T-helper 2 cell treated with Interferon-gamma antibody and Interleukin-4, amounts not matched to agents 5 μg/mL and 100 μg/mL, for 36 hours (primary cell): ENCODE data around the gene ALG3.
"Not testable (repeated sequence)": the region's sequence is repeated elsewhere in the genome, so short reads cannot be mapped to it uniquely, and the experiment has no call there.

ENCODE experiments used
- DNase-seq: peaks from one replicate; pipeline ENCODE4 v3.0.0; 2021; ENCODE audit warnings: low spot score
- H3K27ac Mint-ChIP-seq: one replicate; pipeline ENCODE4 v1.8.0; 2021; ENCODE audit warnings: mild to moderate bottlenecking, mixed read lengths
- H3K27me3 Mint-ChIP-seq: one replicate; pipeline ENCODE4 v1.8.0; 2021; ENCODE audit warnings: low read depth, mixed read lengths
- H3K36me3 Mint-ChIP-seq: one replicate; pipeline ENCODE4 v1.8.0; 2021; ENCODE audit warnings: low read depth, mixed read lengths
- H3K4me1 Mint-ChIP-seq: one replicate; pipeline ENCODE4 v1.8.0; 2021; ENCODE audit warnings: low read depth, mixed read lengths
- H3K4me3 Mint-ChIP-seq: one replicate; pipeline ENCODE4 v1.8.0; 2022; ENCODE audit warnings: mild to moderate bottlenecking, moderate library complexity, mixed read lengths
- H3K9me3 Mint-ChIP-seq: one replicate; pipeline ENCODE4 v1.8.0; 2021; ENCODE audit warnings: mixed read lengths

ALG3 gene

DNA sequence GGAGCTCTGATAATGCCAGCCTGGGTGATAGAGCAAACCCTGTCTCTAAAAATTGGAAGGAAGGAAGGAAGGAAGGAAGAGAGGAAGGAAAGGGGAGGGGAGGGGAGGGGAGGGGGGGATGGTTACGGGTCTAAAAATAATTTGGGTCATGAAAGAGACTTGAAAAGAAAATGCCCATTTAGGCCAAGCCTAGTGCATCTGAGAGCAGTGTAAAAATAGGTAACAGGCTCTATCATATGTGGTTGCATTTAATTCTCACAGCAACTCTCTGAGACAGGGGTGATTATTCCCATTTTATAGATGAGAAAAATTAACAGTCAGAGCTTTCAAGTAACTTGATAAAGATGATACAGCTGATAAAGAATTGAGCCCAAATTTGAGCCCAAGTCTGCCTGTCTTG, 23.5 kb upstream of the ALG3 start:
- Mint-ChIP-seq H3K4me3 (no peak overlapping the region), H3K4me1 (no peaks in the 10 kb centered on the region), H3K9me3 (no peaks in the 10 kb centered on the region), H3K27ac (no peak overlapping the region), H3K27me3 (peaks cover 44% of the 10 kb centered on the region), H3K36me3 (no peaks in the 10 kb centered on the region)
- no peak for DNase-seq

DNA sequence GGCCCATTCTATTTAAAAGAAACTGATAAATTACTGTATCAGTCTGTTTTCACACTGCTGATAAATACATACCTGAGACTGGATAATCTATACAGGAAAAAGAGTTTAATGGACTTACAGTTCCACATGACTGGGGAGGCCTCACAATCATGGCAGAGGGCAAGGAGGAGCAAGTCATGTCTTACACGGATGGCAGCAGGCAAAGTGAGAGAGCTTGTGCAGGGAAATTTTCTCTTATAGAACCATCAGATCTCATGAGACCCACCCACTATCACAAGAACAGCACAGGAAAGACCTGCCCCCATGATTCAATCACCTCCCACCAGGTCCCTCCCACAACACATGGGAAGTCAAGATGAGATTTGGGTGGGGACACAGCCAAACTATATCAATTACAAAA, 18.5 kb upstream of the ALG3 start:
- peaks cover 35% of the 10 kb centered on the region for H3K27me3 Mint-ChIP-seq
- not testable (repeated sequence) for H3K27ac Mint-ChIP-seq, H3K4me1 Mint-ChIP-seq, H3K9me3 Mint-ChIP-seq, DNase-seq, H3K4me3 Mint-ChIP-seq, H3K36me3 Mint-ChIP-seq

DNA sequence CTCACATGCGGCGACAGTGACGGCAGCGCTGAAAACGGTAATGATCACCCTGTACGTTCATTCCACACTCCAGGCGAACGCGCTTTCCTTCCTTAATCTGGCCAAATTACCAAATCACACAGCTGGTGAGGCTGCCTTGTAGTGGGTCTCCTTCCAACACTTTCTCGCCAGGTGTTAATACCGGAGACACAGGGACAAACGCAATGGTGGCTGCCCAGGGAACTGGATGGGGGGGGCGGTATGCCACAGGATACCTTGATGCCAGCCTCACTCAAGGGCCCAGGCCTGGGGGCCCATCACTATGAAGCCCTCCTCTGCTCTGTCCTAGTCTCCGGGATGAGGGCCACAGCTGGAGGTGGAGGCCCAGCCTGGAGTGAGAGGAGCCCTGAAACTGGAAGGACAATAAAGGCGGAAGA, 14.0 kb upstream of the ALG3 start:
- no peak overlapping the region for H3K27ac Mint-ChIP-seq
- DNase-seq: no peak
- peak overlapping the region; percentile 66 for H3K4me3 Mint-ChIP-seq
- peaks cover 11% of the 10 kb centered on the region for H3K36me3 Mint-ChIP-seq
- H3K27me3 Mint-ChIP-seq: peaks cover 50% of the 10 kb centered on the region
- H3K9me3 Mint-ChIP-seq: no peaks in the 10 kb centered on the region
- H3K4me1 Mint-ChIP-seq: peaks cover 14% of the 10 kb centered on the region

DNA sequence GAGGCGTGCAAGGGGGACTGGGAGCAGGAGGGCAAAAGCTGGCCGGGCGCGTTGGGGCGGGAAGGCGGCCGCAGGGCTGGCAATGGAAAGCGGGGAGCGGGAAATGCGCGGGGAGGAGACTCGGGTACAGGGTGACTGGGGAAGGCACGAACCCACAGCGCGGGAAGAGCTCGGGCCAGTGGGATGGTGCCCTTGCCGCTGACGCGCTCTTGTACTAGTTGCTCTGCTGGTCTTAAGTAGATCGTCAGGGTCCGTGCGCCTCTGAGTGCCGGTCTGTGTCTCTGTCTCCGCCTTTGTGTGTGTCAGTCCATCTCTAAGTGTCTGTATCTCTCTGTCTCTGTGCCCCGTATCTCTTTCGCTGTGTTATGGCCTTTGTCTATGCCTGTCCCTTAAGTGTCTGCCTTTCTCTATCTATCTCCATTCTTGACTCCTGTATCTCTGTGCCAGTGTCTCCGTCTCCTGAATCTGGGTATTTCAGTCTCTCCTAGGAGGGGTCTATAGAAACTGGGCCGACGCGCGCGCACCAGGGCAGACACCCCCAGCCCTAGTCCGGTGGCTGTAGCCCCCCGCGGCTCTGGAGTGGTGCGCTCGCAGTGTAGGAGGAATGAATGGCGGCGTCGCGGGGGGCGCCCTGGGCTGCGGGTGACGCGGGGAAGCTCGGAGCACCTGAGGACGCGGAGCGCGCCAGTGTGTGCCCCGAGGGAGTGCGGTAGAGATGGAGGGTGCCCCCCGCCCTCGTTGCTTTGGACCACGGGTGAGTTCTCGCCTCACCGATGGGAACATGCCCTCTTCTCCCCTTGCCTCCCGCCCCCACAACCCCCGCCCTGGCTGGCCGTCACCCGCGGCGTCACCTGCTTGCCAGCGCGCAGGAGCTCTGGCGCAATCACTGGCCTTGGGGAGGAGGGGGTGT, 13.3 kb upstream of the ALG3 start:
- H3K27me3 Mint-ChIP-seq: peaks cover 46% of the 10 kb centered on the region
- no peaks in the 10 kb centered on the region for H3K9me3 Mint-ChIP-seq
- peak overlapping the region; percentile 17 for H3K27ac Mint-ChIP-seq
- peaks cover 14% of the 10 kb centered on the region for H3K4me1 Mint-ChIP-seq
- no peak for DNase-seq
- H3K36me3 Mint-ChIP-seq: peaks cover 11% of the 10 kb centered on the region
- H3K4me3 Mint-ChIP-seq: peak overlapping the region; percentile 87

DNA sequence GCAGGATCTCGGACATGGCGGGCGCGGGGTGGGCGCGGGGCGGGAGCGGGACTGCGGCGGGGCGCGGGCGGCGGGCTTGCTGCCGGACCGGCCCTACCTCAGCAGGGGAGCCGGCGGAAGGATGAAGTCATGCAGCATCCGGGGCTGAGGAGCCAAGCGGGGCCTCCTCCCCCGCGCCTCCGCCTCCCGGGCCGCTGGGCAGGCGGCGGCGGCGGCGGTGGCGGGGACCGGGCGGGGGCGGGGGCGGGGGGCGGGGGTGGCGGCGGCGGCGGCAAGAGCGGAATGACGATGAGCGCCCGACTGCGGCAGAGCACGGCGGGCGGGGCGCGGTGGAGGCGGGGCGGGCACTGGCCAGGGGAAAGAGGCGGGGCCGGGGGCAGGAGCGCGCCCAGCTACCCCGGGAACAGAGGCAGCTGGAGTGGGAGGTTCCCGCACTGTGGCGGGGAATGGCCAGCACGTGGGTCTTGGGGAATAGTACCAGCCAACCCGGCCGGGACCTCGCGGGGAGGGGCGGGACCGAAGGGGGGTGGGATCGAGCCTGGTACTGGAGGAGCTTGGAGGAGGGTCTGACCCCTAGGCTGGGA, 12.6 kb upstream of the ALG3 start, which contains the start of gene CAMK2N2:
Gene CAMK2N2 (minus strand): TSS at position 284 of the 584 bp plus-strand sequence. CDS start 268 bp downstream, at position 16.
- peak; percentile 58 for DNase-seq
- H3K36me3 Mint-ChIP-seq: peaks cover 11% of the 10 kb centered on the region

DNA sequence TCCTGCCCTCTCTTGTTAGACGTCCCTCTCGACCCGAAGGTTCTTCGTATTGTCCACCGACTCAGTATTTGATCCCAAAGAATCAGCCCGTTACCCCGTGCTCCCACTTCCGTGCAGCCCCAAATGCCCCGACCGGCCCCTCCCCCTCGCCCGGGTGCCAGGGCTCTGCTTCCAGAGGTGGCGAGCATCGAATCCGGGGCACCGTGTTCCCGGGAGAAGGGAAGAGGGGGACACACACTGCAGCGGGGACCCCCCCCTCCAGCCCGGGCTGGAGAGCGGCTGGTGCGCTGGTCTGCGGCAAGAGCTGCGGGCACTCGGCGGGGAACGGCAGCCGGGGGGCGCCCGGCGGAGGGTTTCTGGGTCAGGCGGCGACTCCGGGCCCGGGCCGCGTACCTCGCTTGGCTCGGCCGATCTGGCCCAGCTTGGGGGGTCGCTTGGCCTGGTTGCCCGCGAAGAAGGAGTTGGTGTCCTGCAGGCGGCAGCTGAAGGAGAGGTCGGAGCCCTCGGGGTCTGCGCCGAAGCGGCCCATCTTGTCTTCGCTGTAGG, 12.0 kb upstream of the ALG3 start:
- peaks cover 45% of the 10 kb centered on the region for H3K27me3 Mint-ChIP-seq

More for the DNA sequence above, 12.6 kb upstream of the ALG3 start, which contains the start of gene CAMK2N2:
- Mint-ChIP-seq H3K27ac (peak within 1 kb of the TSS; percentile 57), H3K4me3 (peak within 1 kb of the TSS; percentile 87), H3K27me3 (peaks cover 45% of the 10 kb centered on the region), H3K9me3 (no peaks in the 10 kb centered on the region), H3K4me1 (peaks cover 14% of the 10 kb centered on the region)

DNA sequence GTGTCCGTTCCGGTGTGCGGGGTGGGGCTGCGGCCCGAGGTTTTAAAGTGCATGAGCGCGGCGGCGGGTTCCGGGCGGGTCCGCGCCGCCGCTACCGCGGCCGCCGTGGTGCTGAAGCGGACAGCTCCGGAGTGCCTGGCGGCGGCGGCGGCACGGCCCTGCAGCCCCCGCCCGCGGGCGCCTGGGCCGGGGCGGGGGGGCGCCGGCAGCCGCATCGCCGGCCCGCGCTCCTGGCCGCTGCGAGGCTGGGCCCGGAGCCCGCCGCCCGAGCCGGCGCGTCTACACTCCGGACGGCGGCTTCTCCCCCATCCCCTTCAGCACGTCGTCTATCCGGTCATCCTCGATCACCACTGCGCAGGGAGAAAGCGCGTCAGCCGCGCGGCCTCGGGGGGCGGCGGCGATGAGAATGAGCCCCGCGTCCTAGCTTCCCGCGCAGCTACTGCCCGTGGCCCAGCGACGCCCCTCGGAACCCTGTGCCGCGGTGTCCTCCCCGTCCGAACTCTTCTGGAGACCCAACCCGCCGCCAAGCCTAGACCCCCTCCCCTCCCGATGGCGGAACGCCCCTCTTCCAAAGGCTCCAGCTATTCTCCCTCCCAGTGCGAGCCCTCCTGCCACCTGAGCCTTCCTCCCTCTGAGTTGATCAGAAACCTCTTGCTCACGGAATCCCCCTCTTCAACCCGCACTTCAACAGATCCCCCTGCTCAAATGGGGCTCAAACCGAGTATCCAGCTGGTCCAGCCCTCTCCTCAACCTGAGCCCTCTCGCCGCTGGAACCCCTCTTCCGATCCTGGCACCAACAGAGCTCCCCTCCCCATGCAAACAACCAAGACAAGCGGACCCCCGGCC, 11.3 kb upstream of the ALG3 start:
- no peaks in the 10 kb centered on the region for H3K9me3 Mint-ChIP-seq
- H3K36me3 Mint-ChIP-seq: peaks cover 11% of the 10 kb centered on the region
- H3K27me3 Mint-ChIP-seq: peaks cover 42% of the 10 kb centered on the region
- peak overlapping the region; percentile 80 for H3K4me3 Mint-ChIP-seq
- H3K4me1 Mint-ChIP-seq: peaks cover 17% of the 10 kb centered on the region
- peak; percentile 38 for DNase-seq
- peak overlapping the region; percentile 57 for H3K27ac Mint-ChIP-seq

More for the DNA sequence above, 12.0 kb upstream of the ALG3 start:
- H3K9me3 Mint-ChIP-seq: no peaks in the 10 kb centered on the region
- peak overlapping the region; percentile 57 for H3K27ac Mint-ChIP-seq
- DNase-seq: no peak
- H3K4me1 Mint-ChIP-seq: peaks cover 14% of the 10 kb centered on the region
- peaks cover 11% of the 10 kb centered on the region for H3K36me3 Mint-ChIP-seq
- peak overlapping the region; percentile 80 for H3K4me3 Mint-ChIP-seq

DNA sequence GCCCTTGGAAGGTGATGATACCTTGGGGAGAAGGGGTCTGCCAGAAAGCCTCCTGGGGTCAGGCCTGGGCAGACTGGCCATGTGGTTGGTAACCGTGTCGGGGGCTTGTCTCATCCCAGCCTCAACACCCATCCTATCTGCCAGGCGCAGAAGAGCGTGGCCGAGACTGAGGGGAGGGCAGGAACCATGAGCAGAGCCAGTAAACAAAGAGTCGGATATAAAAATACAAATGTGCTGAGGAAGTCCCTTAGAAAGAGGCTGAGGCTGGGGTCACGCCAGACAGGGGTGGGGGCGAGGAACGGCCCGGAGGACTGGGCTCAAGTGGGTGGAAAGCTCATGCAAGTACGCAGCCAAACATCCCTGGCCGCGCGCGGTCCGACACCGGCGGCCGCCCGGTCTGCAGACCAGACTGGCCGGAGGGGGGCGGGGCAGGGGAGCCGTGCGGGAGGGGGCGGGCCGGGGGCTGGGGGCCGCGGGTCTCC, 10.7 kb upstream of the ALG3 start:
- Mint-ChIP-seq H3K27ac (no peak overlapping the region), H3K36me3 (peaks cover 11% of the 10 kb centered on the region), H3K9me3 (no peaks in the 10 kb centered on the region), H3K4me1 (peaks cover 17% of the 10 kb centered on the region), H3K4me3 (peak overlapping the region; percentile 55), H3K27me3 (peaks cover 36% of the 10 kb centered on the region)
- DNase-seq: no peak

DNA sequence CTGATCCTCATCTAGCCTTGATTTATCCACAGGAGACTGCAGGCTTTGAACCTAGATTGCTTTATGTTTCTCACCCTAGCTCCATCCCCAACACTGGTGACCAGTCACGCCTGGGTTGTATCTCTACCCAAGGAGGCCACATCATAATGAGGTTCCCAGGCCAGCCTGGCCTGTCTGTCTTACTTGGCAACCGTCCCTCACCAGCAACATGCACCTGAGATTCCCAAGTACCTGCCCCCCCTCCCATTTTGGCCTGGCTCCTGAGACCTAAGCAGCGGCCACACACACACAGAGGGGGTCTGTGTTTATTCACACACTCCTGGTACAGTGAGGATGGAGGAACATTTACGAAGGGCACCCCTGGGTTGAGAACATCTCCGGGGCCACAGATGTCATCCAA, 10.2 kb upstream of the ALG3 start:
- no peak for DNase-seq
- H3K9me3 Mint-ChIP-seq: no peaks in the 10 kb centered on the region
- H3K4me1 Mint-ChIP-seq: peaks cover 17% of the 10 kb centered on the region
- H3K36me3 Mint-ChIP-seq: peaks cover 11% of the 10 kb centered on the region
- H3K27me3 Mint-ChIP-seq: peaks cover 36% of the 10 kb centered on the region
- H3K4me3 Mint-ChIP-seq: peak overlapping the region; percentile 55
- H3K27ac Mint-ChIP-seq: no peak overlapping the region

DNA sequence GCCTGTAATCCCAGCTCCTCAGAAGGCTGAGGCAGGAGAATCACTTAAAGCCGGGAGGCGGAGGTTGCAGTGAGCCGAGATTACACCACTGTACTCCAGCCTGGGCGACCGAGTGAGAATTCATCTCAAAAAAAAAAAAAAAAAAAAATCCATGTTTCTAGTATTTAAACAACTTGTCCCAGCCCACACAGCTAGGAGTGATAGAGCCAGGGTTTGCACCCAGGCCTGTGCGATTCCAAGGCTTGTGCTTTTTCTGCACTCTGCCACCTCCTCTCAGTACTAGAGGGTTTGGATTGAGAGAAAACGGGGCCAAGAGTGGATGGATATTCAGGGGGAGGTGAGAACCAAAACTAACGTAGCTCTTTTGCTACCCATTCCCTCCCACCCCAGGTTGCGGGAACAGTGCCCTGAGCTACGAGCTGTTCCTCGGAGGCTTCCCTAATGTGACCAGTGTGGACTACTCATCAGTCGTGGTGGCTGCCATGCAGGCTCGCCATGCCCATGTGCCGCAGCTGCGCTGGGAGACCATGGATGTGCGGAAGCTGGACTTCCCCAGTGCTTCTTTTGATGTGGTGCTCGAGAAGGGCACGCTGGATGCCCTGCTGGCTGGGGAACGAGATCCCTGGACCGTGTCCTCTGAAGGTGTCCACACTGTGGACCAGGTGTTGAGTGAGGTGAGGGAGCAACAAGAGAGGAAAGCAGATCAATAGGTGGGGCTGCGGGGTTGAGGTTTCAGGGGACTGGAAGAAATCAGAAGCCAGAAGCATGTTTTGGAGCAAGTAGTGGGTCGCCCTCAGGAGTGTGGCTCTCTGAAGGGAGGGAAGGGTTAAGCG, 8.5 kb upstream of the ALG3 start:
- H3K9me3 Mint-ChIP-seq: no peaks in the 10 kb centered on the region
- no peak for DNase-seq
- peaks cover 28% of the 10 kb centered on the region for H3K27me3 Mint-ChIP-seq
- H3K27ac Mint-ChIP-seq: no peak overlapping the region
- H3K36me3 Mint-ChIP-seq: peaks cover 11% of the 10 kb centered on the region
- H3K4me1 Mint-ChIP-seq: peaks cover 13% of the 10 kb centered on the region
- no peak overlapping the region for H3K4me3 Mint-ChIP-seq

DNA sequence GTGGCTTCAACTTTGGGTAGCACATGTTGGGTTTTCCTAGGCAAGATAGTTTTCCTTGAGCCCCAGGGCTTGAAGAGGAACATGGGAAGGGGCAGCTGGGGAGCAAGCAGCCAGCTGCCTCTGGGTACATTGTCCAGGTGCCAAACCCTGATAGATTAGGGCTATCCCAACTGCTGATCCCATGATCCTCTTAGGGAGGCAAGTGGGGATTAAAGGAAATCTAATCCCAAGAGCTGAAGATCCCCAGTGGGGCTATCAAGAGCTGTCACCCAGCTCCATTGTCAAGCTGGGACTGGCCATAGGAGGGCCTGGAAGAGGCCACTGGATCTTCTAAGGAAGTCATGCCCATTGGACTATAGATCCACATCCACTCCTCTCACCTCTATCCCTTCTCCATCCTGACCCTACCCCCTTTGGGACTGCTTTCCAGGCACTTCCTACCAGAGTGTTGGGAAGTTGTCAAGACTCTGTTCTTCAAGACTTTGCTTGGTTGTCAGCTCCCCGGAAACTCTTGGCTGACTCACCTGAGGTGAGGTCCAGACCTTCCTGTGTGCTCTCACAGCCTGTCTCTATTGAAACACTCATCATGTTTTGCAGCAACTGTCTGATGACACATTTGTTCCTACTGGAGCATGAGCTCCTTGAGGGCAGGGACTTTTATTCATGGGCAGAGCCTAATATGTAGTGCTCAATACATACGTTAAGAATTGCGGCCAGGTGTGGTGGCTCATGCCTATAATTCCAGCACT, 6.7 kb upstream of the ALG3 start:
- H3K27ac Mint-ChIP-seq: no peak overlapping the region
- no peaks in the 10 kb centered on the region for H3K9me3 Mint-ChIP-seq

DNA sequence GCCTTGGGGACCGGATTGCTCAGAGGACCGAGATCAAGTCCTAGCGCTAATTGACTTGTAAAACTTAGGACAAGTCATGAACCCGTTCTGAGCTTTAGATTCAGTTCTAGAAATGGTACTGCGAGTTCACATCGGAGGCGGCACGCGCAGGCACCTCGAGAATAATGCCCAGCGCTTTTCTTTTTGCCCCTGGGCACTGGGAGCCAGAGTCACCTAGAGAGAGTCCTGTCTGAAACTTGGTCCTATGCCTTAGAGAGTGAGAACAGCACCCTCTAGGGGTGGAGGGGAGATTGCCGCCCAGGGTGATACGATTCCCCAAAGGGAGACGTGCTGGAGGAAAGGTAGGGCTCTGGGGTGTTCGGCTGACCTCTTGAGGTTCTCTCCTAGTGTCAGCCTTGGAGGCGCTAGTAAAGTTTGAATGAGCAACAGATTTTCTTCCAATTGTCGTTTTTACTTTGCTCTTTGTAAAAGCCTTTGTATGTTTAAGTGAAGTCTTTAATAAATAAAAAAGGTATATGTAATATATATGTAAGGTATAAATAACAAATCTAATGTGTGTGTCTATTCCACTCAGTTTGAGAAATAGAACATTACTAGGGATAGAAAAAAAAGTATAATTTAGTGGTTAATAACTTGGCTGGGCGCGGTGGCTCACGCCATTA, 1.5 kb upstream of the ALG3 start:
- peak overlapping the region; percentile 97 for H3K27ac Mint-ChIP-seq
- H3K36me3 Mint-ChIP-seq: peaks cover 4% of the 10 kb centered on the region
- no peaks in the 10 kb centered on the region for H3K9me3 Mint-ChIP-seq
- peaks cover 12% of the 10 kb centered on the region for H3K4me1 Mint-ChIP-seq
- H3K4me3 Mint-ChIP-seq: peak overlapping the region; percentile 96
- no peaks in the 10 kb centered on the region for H3K27me3 Mint-ChIP-seq
- peak; percentile 88 for DNase-seq

More for the DNA sequence above, 6.7 kb upstream of the ALG3 start:
- Mint-ChIP-seq H3K36me3 (peaks cover 11% of the 10 kb centered on the region), H3K4me1 (peaks cover 7% of the 10 kb centered on the region), H3K27me3 (peaks cover 16% of the 10 kb centered on the region), H3K4me3 (no peak overlapping the region)
- DNase-seq: no peak
